ENCODE results near the gene MOCS1.

The MOCS1 gene

DNA sequence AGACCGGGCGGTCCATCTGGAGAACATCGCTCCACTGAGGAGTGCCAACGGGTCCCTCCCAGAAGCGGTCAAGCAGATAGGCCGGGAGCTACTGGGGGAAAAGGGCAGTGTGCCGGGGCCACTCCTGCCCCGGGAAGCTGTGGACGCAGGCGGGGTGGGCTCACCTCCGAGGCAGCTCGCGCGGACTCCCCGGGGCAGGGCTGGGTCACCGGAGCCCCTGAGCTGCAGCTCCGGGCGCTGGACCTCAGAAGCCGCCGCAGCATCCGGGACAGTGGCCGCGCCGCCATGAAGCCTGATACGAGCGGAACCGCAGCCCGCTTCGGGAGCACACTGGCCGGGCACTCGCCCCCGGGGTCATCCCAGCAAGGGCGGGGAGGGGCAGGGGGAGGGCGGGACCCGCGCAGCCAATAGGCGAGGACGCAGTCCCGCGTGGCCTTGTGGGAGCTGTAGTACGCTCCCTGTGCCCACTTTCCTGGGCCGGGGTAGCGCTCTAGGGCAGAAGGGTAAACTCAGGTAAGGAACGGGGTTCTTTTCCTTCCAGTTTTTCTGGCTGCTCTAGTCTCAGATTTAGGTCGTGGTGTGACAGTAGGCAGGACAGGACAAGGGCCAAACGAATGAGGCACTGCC is at the start of gene MOCS1:
Gene MOCS1 (minus strand): TSS at position 332 of the 627 bp plus-strand sequence. CDS start 45 bp downstream, at position 287.
- H3K4me3 ChIP-seq (ENCODE audit: low read length): no peak within 1 kb of the TSS
- H3K4me2 ChIP-seq (ENCODE audit: low read length): no peak within 1 kb of the TSS
- H3K27ac ChIP-seq (ENCODE audit: low read depth, low read length): no peak within 1 kb of the TSS
- no peaks in the 10 kb centered on the region for H3K79me2 ChIP-seq (ENCODE audit: control insufficient read depth, low read length)
- no peaks in the 10 kb centered on the region for H3F3A ChIP-seq (ENCODE audit: control insufficient read depth, insufficient read depth)
- H3K9me2 ChIP-seq (replicated peaks; ENCODE audit: control insufficient read depth, low read length): no peaks in the 10 kb centered on the region
- no peaks in the 10 kb centered on the region for H4K20me1 ChIP-seq (ENCODE audit: control insufficient read depth, insufficient read depth, low read depth, low read length)
- H3K27me3 ChIP-seq (ENCODE audit: control insufficient read depth, low read length): no peaks in the 10 kb centered on the region
- no peaks in the 10 kb centered on the region for H3K9me3 ChIP-seq (ENCODE audit: control insufficient read depth, insufficient read depth, low read length)
- no peaks in the 10 kb centered on the region for H3K4me1 ChIP-seq (ENCODE audit: control insufficient read depth, low read length)
- H3K36me3 ChIP-seq (ENCODE audit: control insufficient read depth, low read length): no peaks in the 10 kb centered on the region
- TF ChIP-seq CTCF (IDR thresholded peaks at IDR 0.05; ENCODE audit: low read depth, low read length, poor library complexity, severe bottlenecking): no peak
- no peak for TF ChIP-seq EZH2phosphoT487 (IDR thresholded peaks at IDR 0.05; ENCODE audit: borderline replicate concordance, low read length)

DNA sequence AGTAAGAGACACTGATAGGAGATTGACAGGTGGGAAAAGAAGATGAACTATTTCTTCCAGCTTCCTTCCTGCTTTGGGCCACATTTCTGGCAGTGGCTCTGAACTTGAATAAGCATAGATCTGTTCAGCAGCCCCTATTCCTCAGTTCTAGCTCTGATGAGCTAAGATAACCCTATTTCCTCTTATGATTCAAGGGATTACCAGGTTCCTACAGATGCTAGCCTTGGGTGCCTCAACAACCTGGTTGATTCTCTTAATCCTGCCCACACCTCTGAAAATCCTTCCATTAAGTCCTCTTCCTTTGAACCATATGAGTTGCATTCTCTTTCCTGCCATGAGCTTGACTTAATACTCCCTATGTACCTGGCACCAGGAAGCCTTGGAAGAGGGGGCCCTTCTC is 49.8 kb upstream of the MOCS1 start:
- peaks cover 3% of the 10 kb centered on the region; the same call in 1 of the 2 replicates for H3K27me3 ChIP-seq (ENCODE audit: control insufficient read depth, low read length)
- no peak overlapping the region for H3K4me2 ChIP-seq (ENCODE audit: low read length)
- no peaks in the 10 kb centered on the region for H3F3A ChIP-seq (ENCODE audit: control insufficient read depth, insufficient read depth)
- no peaks in the 10 kb centered on the region for H3K9me3 ChIP-seq (ENCODE audit: control insufficient read depth, insufficient read depth, low read length)
- no peaks in the 10 kb centered on the region for H3K9me2 ChIP-seq (replicated peaks; ENCODE audit: control insufficient read depth, low read length)
- no peak overlapping the region for H3K27ac ChIP-seq (ENCODE audit: low read depth, low read length)
- no peaks in the 10 kb centered on the region for H3K79me2 ChIP-seq (ENCODE audit: control insufficient read depth, low read length)
- TF ChIP-seq EZH2phosphoT487 (IDR thresholded peaks at IDR 0.05; ENCODE audit: borderline replicate concordance, low read length): no peak
- no peak for TF ChIP-seq CTCF (IDR thresholded peaks at IDR 0.05; ENCODE audit: low read depth, low read length, poor library complexity, severe bottlenecking)
- H3K4me3 ChIP-seq (ENCODE audit: low read length): no peak overlapping the region
- H3K36me3 ChIP-seq (ENCODE audit: control insufficient read depth, low read length): no peaks in the 10 kb centered on the region
- H3K4me1 ChIP-seq (ENCODE audit: control insufficient read depth, low read length): no peaks in the 10 kb centered on the region
- H4K20me1 ChIP-seq (ENCODE audit: control insufficient read depth, insufficient read depth, low read depth, low read length): no peaks in the 10 kb centered on the region

DNA sequence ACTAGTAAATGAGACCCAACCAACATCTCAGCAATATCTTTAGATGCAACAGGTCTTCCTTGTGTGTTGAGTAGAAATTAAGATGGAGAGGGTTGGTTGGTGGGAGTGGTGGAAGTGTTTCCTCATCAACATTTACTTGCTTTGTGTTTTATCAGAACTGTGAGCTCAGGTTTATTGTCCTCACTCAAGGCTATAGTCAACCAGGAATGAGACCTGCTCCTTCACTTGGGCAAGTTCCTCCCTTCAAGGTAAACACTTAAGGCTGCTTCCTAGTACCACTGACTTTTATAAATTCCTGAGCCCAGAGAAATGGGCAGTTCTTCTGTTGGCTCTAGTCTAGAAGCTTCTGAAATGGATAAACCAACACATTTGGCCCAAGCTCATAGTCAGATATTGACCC is 48.9 kb upstream of the MOCS1 start:
- no peaks in the 10 kb centered on the region for H3K9me3 ChIP-seq (ENCODE audit: control insufficient read depth, insufficient read depth, low read length)
- no peaks in the 10 kb centered on the region for H3K36me3 ChIP-seq (ENCODE audit: control insufficient read depth, low read length)
- H3K27ac ChIP-seq (ENCODE audit: low read depth, low read length): no peak overlapping the region
- H3F3A ChIP-seq (ENCODE audit: control insufficient read depth, insufficient read depth): no peaks in the 10 kb centered on the region
- no peaks in the 10 kb centered on the region for H4K20me1 ChIP-seq (ENCODE audit: control insufficient read depth, insufficient read depth, low read depth, low read length)
- no peaks in the 10 kb centered on the region for H3K4me1 ChIP-seq (ENCODE audit: control insufficient read depth, low read length)
- peaks cover 3% of the 10 kb centered on the region; the same call in 1 of the 2 replicates for H3K27me3 ChIP-seq (ENCODE audit: control insufficient read depth, low read length)
- no peaks in the 10 kb centered on the region for H3K9me2 ChIP-seq (replicated peaks; ENCODE audit: control insufficient read depth, low read length)
- H3K4me3 ChIP-seq (ENCODE audit: low read length): no peak overlapping the region
- H3K79me2 ChIP-seq (ENCODE audit: control insufficient read depth, low read length): no peaks in the 10 kb centered on the region
- TF ChIP-seq CTCF (IDR thresholded peaks at IDR 0.05; ENCODE audit: low read depth, low read length, poor library complexity, severe bottlenecking) (no peak), EZH2phosphoT487 (IDR thresholded peaks at IDR 0.05; ENCODE audit: borderline replicate concordance, low read length) (no peak)
- no peak overlapping the region for H3K4me2 ChIP-seq (ENCODE audit: low read length)
